ACHN (cell line): ENCODE measurements around the gene UHRF2.
"Not testable (repeated sequence)": the region's sequence is repeated elsewhere in the genome, so short reads cannot be mapped to it uniquely, and the experiment has no call there.

ENCODE experiments used
- DNase-seq: peaks from one replicate; pipeline ENCODE4 v3.0.0-alpha.2; 2015
- in situ Hi-C: cut with HindIII; loops from 2 replicates; pipeline ENCODE4 v1.10.0; 2017; ENCODE audit warnings: low sequenced_read_pairs, low pct_ligation_motif_present, low pct_unique_long_range_greater_than_20kb

UHRF2 gene

DNA sequence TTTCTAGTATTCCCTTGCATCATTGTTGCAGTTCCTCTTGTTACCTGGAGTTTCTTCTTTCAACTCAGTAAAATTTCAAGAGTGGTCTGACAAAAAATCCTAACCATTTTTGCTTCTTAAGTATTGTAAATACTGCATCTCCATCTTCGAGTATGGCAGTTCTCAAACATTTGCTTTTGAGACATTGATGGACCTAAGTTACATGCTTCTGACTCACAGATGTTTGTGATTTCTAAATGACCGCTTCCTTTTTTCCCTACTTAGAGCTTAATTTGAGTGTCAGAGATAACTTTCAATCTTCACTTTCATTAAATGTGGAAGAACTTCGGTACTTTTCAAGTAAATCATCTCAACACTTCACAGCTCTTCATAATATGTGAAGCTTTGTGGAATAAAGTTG lies 4.2 kb downstream of the UHRF2 start:
- in situ Hi-C loops: no loop called here
- no peak for DNase-seq

- DNase-seq: no peak
- in situ Hi-C loops: no loop called here
Measured at GRCh38 chr9:6418764-6419163, 5.8 kb downstream of the UHRF2 start.

- in situ Hi-C loops: no loop called here
- no peak for DNase-seq
Measured at GRCh38 chr9:6424940-6425339, 11.9 kb downstream of the UHRF2 start.

DNA sequence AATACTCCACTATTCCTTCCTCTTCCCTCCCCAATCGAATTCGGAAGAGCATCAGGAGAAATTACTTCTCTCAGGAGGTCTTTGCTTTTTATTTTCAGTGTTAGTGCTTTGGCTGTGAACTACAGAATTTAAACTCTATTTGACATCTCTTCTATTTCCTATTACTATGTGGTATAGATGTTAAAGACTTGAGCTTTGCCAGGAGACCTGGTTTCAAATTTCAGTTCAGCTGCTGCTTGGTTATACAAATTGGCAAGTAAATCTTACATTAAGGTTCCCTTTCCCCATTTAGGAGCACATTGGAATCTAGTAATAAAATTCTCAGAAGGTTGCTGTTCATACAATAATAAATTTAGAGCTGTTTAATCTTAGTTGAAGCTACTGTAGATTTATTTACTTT lies 13.1 kb downstream of the UHRF2 start:
- DNase-seq: no peak
- in situ Hi-C loops: no loop called here

DNA sequence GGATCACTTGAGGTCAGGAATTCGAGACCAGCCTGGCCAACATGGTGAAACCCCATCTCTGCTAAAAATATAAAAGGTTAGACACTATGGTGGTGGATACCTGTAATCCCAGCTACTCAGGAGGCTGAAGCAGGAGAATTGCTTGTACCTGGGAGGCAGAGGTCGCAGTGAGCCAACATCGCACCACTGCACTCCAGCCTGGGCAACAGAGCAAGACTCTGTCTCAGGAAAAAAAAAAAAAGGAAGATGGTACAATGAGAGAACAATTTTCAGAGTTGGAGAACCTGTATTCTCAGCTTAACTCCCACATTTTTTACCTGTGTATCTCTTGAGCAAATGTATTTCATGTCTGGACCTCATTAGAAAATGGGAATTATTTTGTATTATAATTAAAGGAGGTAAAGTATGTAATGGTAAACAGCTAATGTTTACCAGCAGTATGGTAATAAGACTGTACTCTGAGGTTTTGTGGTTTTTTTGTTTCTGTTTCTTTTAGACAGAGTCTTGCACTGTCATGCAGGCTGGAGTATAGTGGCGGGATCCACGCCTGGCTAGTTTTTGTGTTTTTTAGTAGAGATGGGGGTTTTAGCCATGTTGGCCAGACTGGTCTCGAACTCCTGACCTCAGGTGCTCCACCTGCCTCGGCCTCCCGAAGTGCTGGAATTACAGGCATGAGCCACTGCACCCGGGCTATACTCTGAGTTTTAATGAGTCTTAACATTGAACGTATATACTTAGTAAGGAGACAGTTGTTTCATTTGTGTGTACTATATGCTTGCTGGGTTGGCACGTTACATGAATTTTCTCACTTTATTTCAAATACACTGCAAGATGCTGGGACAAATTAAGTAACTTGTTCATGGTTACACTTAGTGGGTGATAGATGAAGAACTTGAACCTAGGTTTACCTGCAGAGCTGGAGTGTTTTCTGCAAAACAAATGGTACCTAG lies 16.2 kb downstream of the UHRF2 start:
- in situ Hi-C loops: no loop called here

DNA sequence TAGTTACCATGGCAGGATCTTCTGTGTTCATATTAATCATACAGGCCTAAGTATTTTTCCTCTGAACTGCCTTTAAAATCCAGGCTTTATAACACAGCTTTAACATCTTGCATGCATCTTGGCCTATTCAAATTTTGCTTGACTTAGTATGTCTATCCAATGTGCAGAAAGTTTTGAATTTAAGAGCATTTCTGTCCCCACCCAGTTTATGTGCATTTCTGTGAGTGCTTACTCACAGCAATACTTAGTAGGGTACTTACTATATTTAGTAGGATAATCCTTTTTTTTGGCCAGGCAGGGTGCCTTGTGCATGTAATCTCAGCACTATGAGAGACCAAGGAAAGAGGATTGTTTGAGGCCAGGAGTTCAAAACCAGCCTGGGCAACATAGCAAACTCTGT lies 18.0 kb downstream of the UHRF2 start:
- in situ Hi-C loops: no loop called here

More for the DNA sequence above, 16.2 kb downstream of the UHRF2 start:
- no peak for DNase-seq

DNA sequence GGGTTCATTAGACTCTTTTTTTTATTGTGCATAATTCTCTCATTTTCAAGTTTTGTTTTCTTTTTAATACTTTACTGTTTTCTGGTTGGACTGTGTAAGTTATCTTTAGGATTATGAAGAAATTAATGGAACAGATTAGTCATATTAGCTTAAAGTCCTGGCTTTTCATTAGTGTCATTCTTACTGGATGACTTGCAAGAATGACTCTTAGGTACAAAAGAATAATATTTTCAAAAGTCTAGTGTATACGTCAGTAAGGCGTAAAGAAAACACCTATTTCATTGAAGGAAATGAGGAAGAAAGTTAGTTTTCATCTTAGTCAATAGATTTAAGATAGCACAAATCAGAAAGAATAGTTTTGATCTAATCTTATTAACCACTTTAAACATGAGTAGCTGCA lies 20.4 kb downstream of the UHRF2 start:
- in situ Hi-C loops: no loop called here

More for the DNA sequence above, 18.0 kb downstream of the UHRF2 start:
- DNase-seq: no peak

GRCh38 chr9:6439051-6439703 lies 26.2 kb downstream of the UHRF2 start:
- in situ Hi-C loops: no loop called here
- no peak for DNase-seq

More for the DNA sequence above, 20.4 kb downstream of the UHRF2 start:
- no peak for DNase-seq

DNA sequence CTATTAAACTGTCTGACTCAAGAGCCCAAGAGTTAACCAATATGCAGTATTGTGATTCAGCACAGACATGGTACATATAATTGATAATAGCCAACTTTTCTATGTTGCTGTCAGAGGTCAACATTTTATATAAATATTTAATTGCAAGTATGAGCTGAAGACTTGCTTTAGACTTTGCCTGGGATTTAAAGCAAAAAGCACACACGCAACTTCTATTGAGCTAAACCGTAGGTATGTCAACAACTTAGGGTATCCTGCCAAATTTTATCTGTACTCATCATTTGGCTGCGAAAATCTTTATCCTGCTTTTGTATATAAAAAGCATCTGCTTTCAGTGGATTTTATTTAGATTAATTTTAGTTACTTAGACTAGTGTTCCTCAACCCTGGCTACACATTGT lies 27.4 kb downstream of the UHRF2 start:
- no peak for DNase-seq
- in situ Hi-C loops: no loop called here

GRCh38 chr9:6441269-6441668 lies 28.3 kb downstream of the UHRF2 start:
- in situ Hi-C loops: no loop called here
- no peak for DNase-seq

GRCh38 chr9:6443661-6444060 lies 30.7 kb downstream of the UHRF2 start:
- in situ Hi-C loops: no loop called here
- DNase-seq: no peak

GRCh38 chr9:6444128-6444527 lies 31.1 kb downstream of the UHRF2 start:
- no peak for DNase-seq
- in situ Hi-C loops: no loop called here

GRCh38 chr9:6449086-6449485 lies 36.1 kb downstream of the UHRF2 start:
- in situ Hi-C loops: no loop called here
- no peak for DNase-seq

DNA sequence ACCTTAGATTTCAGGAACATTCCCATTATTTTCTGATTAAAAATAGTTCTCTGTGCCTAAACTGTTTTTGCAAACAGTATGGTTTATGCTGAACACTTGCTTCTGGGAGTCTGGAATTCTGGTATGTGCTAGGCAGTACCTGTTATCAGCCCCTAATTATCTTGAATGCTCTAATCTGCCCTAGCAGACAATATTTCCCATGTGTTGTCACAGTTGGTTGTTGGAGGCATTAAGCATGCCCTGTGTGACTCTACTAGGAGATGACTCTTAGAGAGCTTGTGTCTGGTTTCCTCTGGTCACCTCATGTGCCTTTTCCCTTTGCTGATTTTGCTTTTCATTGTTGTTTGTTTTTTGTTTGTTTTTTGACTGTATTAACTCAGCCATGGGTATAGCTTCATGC lies 36.6 kb downstream of the UHRF2 start:
- in situ Hi-C loops: no loop called here
- DNase-seq: no peak

DNA sequence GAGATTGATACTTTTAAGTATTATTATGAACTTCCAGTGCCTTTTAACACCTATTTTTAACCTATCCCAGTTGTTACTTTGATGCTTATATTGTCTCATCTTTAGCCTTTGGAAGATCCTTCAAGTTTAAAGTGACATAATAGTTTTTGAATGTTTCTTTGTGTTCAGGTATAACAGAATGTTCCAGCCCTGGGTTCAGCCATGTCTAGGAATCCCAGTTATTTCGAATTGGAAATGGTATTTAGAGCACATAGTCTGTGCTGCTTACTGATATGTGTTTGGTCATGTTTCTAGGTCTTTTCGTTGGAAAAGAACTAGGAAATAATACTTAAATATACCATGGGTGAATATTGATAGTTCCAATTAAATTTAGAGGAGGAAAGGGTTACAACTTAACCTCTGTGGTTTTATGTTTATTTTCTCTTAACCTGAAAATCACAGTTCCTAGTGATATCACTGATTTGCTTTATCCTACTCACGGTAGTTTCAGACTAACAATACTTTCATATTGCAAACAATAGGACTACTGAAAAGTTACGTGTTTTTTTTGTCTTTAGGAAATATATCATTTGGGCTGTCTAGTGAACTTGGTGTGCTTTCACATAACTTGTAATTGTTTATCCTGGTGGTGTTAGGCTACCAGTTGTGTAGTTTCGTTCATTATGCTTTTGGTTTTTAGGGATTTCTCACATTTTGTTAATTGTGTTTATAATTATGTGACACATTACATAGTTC lies 37.8 kb downstream of the UHRF2 start:
- no peak for DNase-seq
- in situ Hi-C loops: no loop called here

- DNase-seq, in situ Hi-C loops: not testable (repeated sequence)
Measured at GRCh38 chr9:6455292-6455691, 42.3 kb downstream of the UHRF2 start.

DNA sequence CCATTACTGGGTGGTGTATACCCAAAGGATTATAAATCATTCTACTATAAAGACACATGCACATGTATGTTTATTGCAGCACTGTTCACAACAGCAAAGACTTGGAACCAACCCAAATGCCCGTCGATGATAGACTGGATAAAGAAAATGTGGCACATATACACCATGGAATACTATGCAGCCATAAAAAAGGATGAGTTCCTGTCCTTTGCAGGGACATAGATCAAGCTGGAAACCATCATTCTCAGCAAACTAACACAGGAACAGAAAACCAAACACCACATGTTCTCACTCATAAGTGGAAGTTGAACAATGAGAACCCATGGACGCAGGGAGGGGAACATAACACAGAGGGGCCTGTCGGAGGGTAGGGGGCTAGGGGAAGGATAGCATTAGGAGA lies 45.7 kb downstream of the UHRF2 start:
- in situ Hi-C loops, DNase-seq: not testable (repeated sequence)

- in situ Hi-C loops: no loop called here
- DNase-seq: no peak
Measured at GRCh38 chr9:6459718-6460117, 46.7 kb downstream of the UHRF2 start.

- in situ Hi-C loops: no loop called here
- no peak for DNase-seq
Measured at GRCh38 chr9:6460189-6460768, 47.3 kb downstream of the UHRF2 start.
